Left lung (tissue), 10 donors: ENCODE results near the gene PMAIP1. TPM values are rescaled to one million over a fixed set of nuclear protein-coding genes. Genes with fewer than 3 reads are reported as not detected.

Experiments
- ATAC-seq: fragments of 200-7000 bp; cut with Tn5 transposase; one replicate; pipeline ENCODE4 v1.9.1; 2020; ENCODE audit warnings: moderate library complexity
- DNase-seq, 4 donors: peaks; one replicate each; pipeline ENCODE4 v3.0.0-alpha.2; 2013 to 2020
- H3K27ac ChIP-seq, 2 donors: fragments of 200-600 bp; sonication (generic) in 1 of 2; one replicate each; pipeline versions ENCODE4 v1.5.0 to v1.8.0; 2020 to 2021
- H3K27me3 ChIP-seq, 2 donors: fragments of 200-600 bp; sonication (generic) in 1 of 2; one replicate each; pipeline versions ENCODE4 v1.5.0 to v1.8.0; 2020 to 2021
- H3K36me3 ChIP-seq, 2 donors: fragments of 200-600 bp; sonication (generic) in 1 of 2; one replicate each; pipeline versions ENCODE4 v1.5.0 to v1.8.0; 2020 to 2021
- H3K4me1 ChIP-seq, 2 donors: fragments of 200-600 bp; one replicate each; pipeline ENCODE4 v1.8.0; 2021
- H3K4me3 ChIP-seq, 2 donors: fragments of 200-600 bp; sonication (generic) in 1 of 2; one replicate each; pipeline versions ENCODE4 v1.5.0 to v1.8.0; 2020 to 2021; ENCODE audit warnings: mild to moderate bottlenecking in 1 of 2
- H3K9me3 ChIP-seq, 2 donors: fragments of 200-600 bp; sonication (generic) in 1 of 2; one replicate each; pipeline versions ENCODE4 v1.5.0 to v1.8.0; 2020 to 2021
- CTCF ChIP-seq, 2 donors: fragments of 200-600 bp; sonication (generic) in 1 of 2; IDR thresholded peaks; one replicate each; pipeline versions ENCODE4 v1.5.0 to v1.8.0; 2021; ENCODE audit warnings: antibody characterized with exemption in 2 of 2
- intact Hi-C, 2 donors: fragments of 100-400 bp; cut with DNase I; formaldehyde crosslinking; loops; one replicate each; pipeline versions ENCODE4 v1.11.2 to v1.14.2; 2022
- polyA plus RNA-seq, 6 donors: library from polyadenylated mRNA; unstranded; fragments of 120-200 nt; gene quantifications; one replicate each; pipeline ENCODE4 v1.2.1, GENCODE V29; 2013; ENCODE audit not compliant: insufficient read length in 6 of 6
- total RNA-seq, 2 donors: library from RNA; stranded (reverse); fragmentation: NEBNext Ultra II Directional; extraction: Animal tissue kit (Norgen Biotek cat#: 25700); gene quantifications; one replicate each; pipeline ENCODE4 v1.2.1, GENCODE V29; 2021
- donor health status: DM: no; HTN: yes; CAD: no.
- donor health status: DM: no; HTN: no; CAD: no.

Gene PMAIP1
- total and polyA plus RNA-seq, 8 donors = 1.2 to 5.9 (median 2.5) TPM

GRCh38 chr18:59867337-59868104, 32.3 kb upstream of the PMAIP1 start:
- no peaks in the 10 kb centered on the region for H3K9me3 ChIP-seq
- no peaks in the 10 kb centered on the region for H3K36me3 ChIP-seq
- ATAC-seq = no peak
- no peak overlapping the region for H3K4me3 ChIP-seq
- no peak overlapping the region for H3K27ac ChIP-seq
- intact Hi-C loops = no loop called here
- no peaks in the 10 kb centered on the region for H3K27me3 ChIP-seq
- no peaks in the 10 kb centered on the region for H3K4me1 ChIP-seq
- DNase-seq = no peak
- TF ChIP-seq CTCF (IDR thresholded peaks at IDR 0.05) = no peak

DNA sequence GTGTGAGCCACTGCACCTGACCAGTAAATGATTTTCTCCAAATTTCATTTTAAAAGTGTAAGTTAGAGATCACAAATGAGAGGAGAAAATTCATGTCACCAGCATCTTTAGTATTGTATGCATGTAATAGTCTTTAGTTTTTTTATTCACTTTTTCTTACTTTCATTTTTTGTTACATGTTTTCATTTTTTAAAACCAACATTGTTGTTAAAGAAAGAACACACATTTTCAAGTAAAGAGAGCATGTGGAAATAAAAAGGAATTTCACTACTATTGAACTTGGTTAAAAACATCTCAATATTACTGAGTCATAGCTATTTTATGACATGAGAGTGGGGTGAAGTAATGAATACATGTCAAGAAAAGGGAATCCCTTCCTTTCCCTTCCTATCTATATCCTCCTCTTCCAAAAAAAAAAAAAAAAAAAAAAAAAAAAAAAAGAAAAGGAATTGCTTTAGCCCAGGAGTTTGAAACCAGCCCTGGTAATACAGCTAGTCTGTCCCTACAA, 29.1 kb upstream of the PMAIP1 start:
- no peak for ATAC-seq
- intact Hi-C loops = no loop called here
- no peaks in the 10 kb centered on the region for H3K4me1 ChIP-seq

GRCh38 chr18:59871711-59872362, 28.0 kb upstream of the PMAIP1 start:
- intact Hi-C loops = no loop called here
- Histone ChIP-seq H3K36me3 (no peaks in the 10 kb centered on the region), H3K27ac (no peak overlapping the region), H3K9me3 (no peaks in the 10 kb centered on the region), H3K27me3 (no peaks in the 10 kb centered on the region), H3K4me1 (peaks cover 0 to under 1% of the 10 kb centered on the region in 2 donors), H3K4me3 (no peak overlapping the region)
- DNase-seq = no peak
- no peak for ATAC-seq
- TF ChIP-seq CTCF (IDR thresholded peaks at IDR 0.05) = no peak

More for the DNA sequence above, 29.1 kb upstream of the PMAIP1 start:
- H3K36me3 ChIP-seq = no peaks in the 10 kb centered on the region
- no peak overlapping the region for H3K27ac ChIP-seq
- TF ChIP-seq CTCF (IDR thresholded peaks at IDR 0.05) = no peak
- H3K4me3 ChIP-seq = no peak overlapping the region
- no peaks in the 10 kb centered on the region for H3K9me3 ChIP-seq
- DNase-seq = no peak
- H3K27me3 ChIP-seq = no peaks in the 10 kb centered on the region

DNA sequence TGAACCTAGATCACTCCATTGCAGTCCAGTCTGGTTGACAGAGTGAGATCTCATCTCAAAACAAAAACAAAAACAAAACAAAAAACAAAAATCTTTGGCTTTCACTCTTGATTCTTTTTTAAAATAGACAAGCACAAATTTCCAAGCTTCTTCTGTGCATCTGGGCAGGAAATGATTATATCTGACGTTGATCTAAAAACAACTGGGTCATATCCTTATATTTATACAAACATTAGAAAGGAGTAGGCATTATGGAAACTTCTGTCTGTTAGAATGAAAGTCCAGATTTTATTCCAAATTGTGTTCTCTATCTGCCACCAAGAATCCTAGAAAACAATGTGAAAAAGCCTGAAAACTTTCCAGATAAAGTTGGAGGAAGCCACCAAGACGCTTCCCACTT, 26.2 kb upstream of the PMAIP1 start:
- Histone ChIP-seq H3K36me3 (no peaks in the 10 kb centered on the region), H3K4me1 (peaks cover 0 to 8% of the 10 kb centered on the region in 2 donors), H3K27me3 (no peaks in the 10 kb centered on the region), H3K27ac (no peak overlapping the region), H3K9me3 (no peaks in the 10 kb centered on the region), H3K4me3 (no peak overlapping the region)
- no peak for DNase-seq
- no peak for TF ChIP-seq CTCF (IDR thresholded peaks at IDR 0.05)
- no peak for ATAC-seq
- intact Hi-C loops = no loop called here

GRCh38 chr18:59874166-59874565, 25.6 kb upstream of the PMAIP1 start:
- no peaks in the 10 kb centered on the region for H3K27me3 ChIP-seq
- ATAC-seq (no peak), DNase-seq (no peak)
- intact Hi-C loops = no loop called here
- H3K9me3 ChIP-seq = no peaks in the 10 kb centered on the region
- H3K4me3 ChIP-seq = no peak overlapping the region
- H3K4me1 ChIP-seq = peaks cover 0 to 8% of the 10 kb centered on the region in 2 donors
- no peak for TF ChIP-seq CTCF (IDR thresholded peaks at IDR 0.05)
- no peaks in the 10 kb centered on the region for H3K36me3 ChIP-seq
- H3K27ac ChIP-seq = no peak overlapping the region
